ENCODE measurements around the gene PRKRA.
"Not testable (repeated sequence)": the region's sequence is repeated elsewhere in the genome, so short reads cannot be mapped to it uniquely, and the experiment has no call there.

The PRKRA gene

GRCh38 chr2:178425255-178425827 lies 25.6 kb downstream of the PRKRA start:
- no peak for DNase-seq (ENCODE audit: low read depth)
- TF ChIP-seq CTCF (conservative IDR thresholded peaks at IDR 0.05; ENCODE audit: low read depth, low read length), result no peak
- no peak overlapping the region for H3K4me3 ChIP-seq (ENCODE audit: low read length)

- not testable (repeated sequence) for DNase-seq (ENCODE audit: low read depth); H3K4me3 ChIP-seq (ENCODE audit: low read length)
Measured at GRCh38 chr2:178423746-178424145, 27.2 kb downstream of the PRKRA start.

- no peak overlapping the region for H3K4me3 ChIP-seq (ENCODE audit: low read length)
- TF ChIP-seq CTCF (conservative IDR thresholded peaks at IDR 0.05; ENCODE audit: low read depth, low read length), result no peak
- no peak for DNase-seq (ENCODE audit: low read depth)
Measured at GRCh38 chr2:178422097-178422496, 28.9 kb downstream of the PRKRA start.

- TF ChIP-seq CTCF (conservative IDR thresholded peaks at IDR 0.05; ENCODE audit: low read depth, low read length), result no peak
- H3K4me3 ChIP-seq (ENCODE audit: low read length), result no peak overlapping the region
- no peak for DNase-seq (ENCODE audit: low read depth)
Measured at GRCh38 chr2:178420463-178420999, 30.4 kb downstream of the PRKRA start.

GRCh38 chr2:178419123-178419522 lies 31.9 kb downstream of the PRKRA start:
- TF ChIP-seq CTCF (conservative IDR thresholded peaks at IDR 0.05; ENCODE audit: low read depth, low read length), result peak; percentile 54
- peak; percentile 5 for DNase-seq (ENCODE audit: low read depth)
- no peak overlapping the region for H3K4me3 ChIP-seq (ENCODE audit: low read length)

GRCh38 chr2:178418426-178418825 lies 32.5 kb downstream of the PRKRA start:
- no peak overlapping the region for H3K4me3 ChIP-seq (ENCODE audit: low read length)
- DNase-seq (ENCODE audit: low read depth), result no peak
- TF ChIP-seq CTCF (conservative IDR thresholded peaks at IDR 0.05; ENCODE audit: low read depth, low read length), result no peak

GRCh38 chr2:178417916-178418315 lies 33.1 kb downstream of the PRKRA start:
- no peak for TF ChIP-seq CTCF (conservative IDR thresholded peaks at IDR 0.05; ENCODE audit: low read depth, low read length)
- DNase-seq (ENCODE audit: low read depth), result no peak

More at GRCh38 chr2:178417916-178418315, 33.1 kb downstream of the PRKRA start:
- H3K4me3 ChIP-seq (ENCODE audit: low read length), result no peak overlapping the region
